Naive thymus-derived CD8-positive, alpha-beta T cell (primary cell): ENCODE results near the gene SLC25A21. TPM values are rescaled to one million over a fixed set of nuclear protein-coding genes. Genes with fewer than 3 reads are reported as not detected.

Experiments
- ATAC-seq, 2 donors: fragments of 150-1000 bp; cut with Tn5 transposase in 1 of 2; sonication (Bioruptor Pico), chemical (Tn5 transposase) in 1 of 2; 1 replicate in 1 of 2; 2 replicates in 1 of 2; pipeline ENCODE4 v1.10.0; 2021; ENCODE audit warnings: mild to moderate bottlenecking in 2 of 2, moderate library complexity in 2 of 2
- POLR2A ChIA-PET: fragments of 350-600 bp; sonication (Branson Sonifier 250); formaldehyde crosslinking; loops from one replicate; lab custom pipeline; 2021; ENCODE audit warnings: antibody characterized with exemption; lab: Charles Lee
- DNase-seq, 10 donors: peaks; one replicate each; pipeline versions ENCODE4 v3.0.0 to v3.0.0-alpha.2; 2020 to 2022
- H3K27ac Mint-ChIP-seq, 10 donors: one replicate each; pipeline ENCODE4 v1.8.0; 2020 to 2022; ENCODE audit warnings: mild to moderate bottlenecking in 10 of 10, mixed read lengths in 10 of 10, moderate library complexity in 4 of 10, inconsistent platforms in 1 of 10
- H3K27me3 Mint-ChIP-seq, 5 donors: one replicate each; pipeline ENCODE4 v1.8.0; 2021 to 2022; ENCODE audit warnings: mixed read lengths in 5 of 5
- H3K36me3 Mint-ChIP-seq, 3 donors: one replicate each; pipeline ENCODE4 v1.8.0; 2020 to 2022; ENCODE audit warnings: mixed read lengths in 3 of 3, mild to moderate bottlenecking in 2 of 3, inconsistent platforms in 1 of 3
- H3K4me1 Mint-ChIP-seq, 4 donors: one replicate each; pipeline ENCODE4 v1.8.0; 2021 to 2022; ENCODE audit warnings: mixed read lengths in 4 of 4
- H3K4me3 Mint-ChIP-seq, 10 donors: one replicate each; pipeline ENCODE4 v1.8.0; 2020 to 2022; ENCODE audit warnings: mild to moderate bottlenecking in 10 of 10, mixed read lengths in 10 of 10, moderate library complexity in 6 of 10, inconsistent platforms in 1 of 10
- H3K9me3 Mint-ChIP-seq, 9 donors: one replicate each; pipeline ENCODE4 v1.8.0; 2020 to 2022; ENCODE audit warnings: mixed read lengths in 9 of 9, mild to moderate bottlenecking in 3 of 9, inconsistent platforms in 1 of 9, moderate library complexity in 1 of 9
- polyA plus RNA-seq, 3 donors: library from polyadenylated mRNA; unstranded; fragments of 300-500 nt; fragmentation: Illumina TruSeq; gene quantifications; one replicate each; pipeline ENCODE4 v1.2.3, GENCODE V29; 2021
- total RNA-seq, 8 experiments: library from RNA in 2 of 8; stranded (reverse) in 2 of 8; gene quantifications; one replicate each; pipeline ENCODE4 v1.2.3 and lab custom pipeline; 2021 to 2026

SLC25A21 gene
- total and polyA plus RNA-seq, 5 experiments from 2014 or later, result not detected

DNA sequence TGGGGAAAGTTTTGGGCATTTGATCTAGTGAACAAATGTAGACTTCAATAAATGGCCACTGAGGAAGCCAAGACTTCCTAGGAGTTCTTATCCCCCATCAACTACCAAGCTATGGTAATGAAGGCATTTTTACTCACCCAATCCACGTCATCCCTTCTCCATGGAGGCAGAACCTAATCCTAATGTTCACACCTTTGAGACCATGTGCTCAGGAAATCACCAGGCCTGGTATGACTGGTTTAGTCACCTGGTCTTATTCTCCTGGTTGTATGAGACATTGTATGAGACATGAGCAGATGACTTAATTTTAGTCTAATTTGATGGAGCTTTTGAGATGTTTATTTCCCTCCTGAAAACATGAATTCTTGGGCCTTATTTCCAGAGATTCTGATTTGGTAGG is 422.2 kb downstream of the SLC25A21 start:
- peaks cover 0 to 4% (median 0%) of the 10 kb centered on the region in 3 donors for H3K36me3 Mint-ChIP-seq
- ATAC-seq, result no peak
- POLR2A ChIA-PET, result no interaction called here
- H3K27me3 Mint-ChIP-seq, result peaks cover 4 to 21% (median 7%) of the 10 kb centered on the region in 5 donors
- peaks cover 2 to 29% (median 16%) of the 10 kb centered on the region in 9 donors for H3K9me3 Mint-ChIP-seq
- H3K4me1 Mint-ChIP-seq, result peaks cover 0 to 2% (median 0%) of the 10 kb centered on the region in 4 donors
- H3K4me3 Mint-ChIP-seq, result no peak overlapping the region
- no peak overlapping the region for H3K27ac Mint-ChIP-seq
- DNase-seq, result no peak

- DNase-seq (no peak), ATAC-seq (no peak)
- peaks cover 4 to 21% (median 7%) of the 10 kb centered on the region in 5 donors for H3K27me3 Mint-ChIP-seq
- no peak overlapping the region for H3K4me3 Mint-ChIP-seq
- peaks cover 6 to 33% (median 21%) of the 10 kb centered on the region in 9 donors for H3K9me3 Mint-ChIP-seq
- no peak overlapping the region for H3K27ac Mint-ChIP-seq
- H3K36me3 Mint-ChIP-seq, result peaks cover 0 to 6% (median 0%) of the 10 kb centered on the region in 3 donors
- peaks cover 0 to 1% (median 0%) of the 10 kb centered on the region in 4 donors for H3K4me1 Mint-ChIP-seq
- POLR2A ChIA-PET, result no interaction called here
Measured at GRCh38 chr14:36748610-36749213, 423.7 kb downstream of the SLC25A21 start.

DNA sequence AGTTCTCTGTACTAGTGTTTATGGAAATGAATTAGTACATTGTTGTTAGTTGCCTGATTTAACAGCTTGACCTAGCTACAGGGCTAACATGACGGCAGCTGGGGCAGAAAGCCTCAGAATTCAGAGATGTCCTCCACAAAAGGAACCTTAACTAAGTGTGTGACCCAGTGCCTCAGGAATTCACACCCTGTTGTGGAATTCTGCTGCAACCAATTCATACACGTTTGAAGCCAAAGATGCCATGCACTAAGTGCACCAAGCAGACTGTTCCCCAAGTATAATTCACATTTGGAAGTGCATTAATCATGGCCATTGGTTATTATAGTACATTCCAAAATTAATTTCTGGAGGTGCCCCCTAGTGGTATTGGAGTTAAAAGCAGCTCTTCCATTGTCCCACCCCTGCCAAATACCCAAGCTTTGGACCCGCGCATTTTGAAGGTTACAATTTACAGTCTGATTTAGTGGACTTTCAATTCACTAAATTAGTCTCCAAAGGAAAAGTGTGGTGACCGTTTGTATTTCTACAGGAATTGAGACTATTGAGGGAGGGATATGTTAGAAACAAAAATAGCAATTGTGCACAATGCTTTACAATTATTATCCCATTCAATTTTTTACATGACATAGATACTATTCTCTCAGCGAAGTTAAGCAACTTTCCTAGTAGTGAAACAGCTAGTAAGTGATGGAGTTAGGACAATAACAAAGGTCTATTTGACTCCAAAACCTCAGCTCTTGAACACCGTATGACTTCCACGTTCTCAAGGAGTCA is 424.8 kb downstream of the SLC25A21 start:
- Mint-ChIP-seq H3K27ac (no peak overlapping the region), H3K27me3 (peaks cover 4 to 21% (median 7%) of the 10 kb centered on the region in 5 donors), H3K36me3 (peaks cover 0 to 3% (median 0%) of the 10 kb centered on the region in 3 donors), H3K4me1 (no peaks in the 10 kb centered on the region), H3K9me3 (peaks cover under 1 to 30% (median 19%) of the 10 kb centered on the region in 9 donors), H3K4me3 (no peak overlapping the region)
- ATAC-seq, result no peak
- POLR2A ChIA-PET, result no interaction called here
- no peak for DNase-seq

- no peak for ATAC-seq
- Mint-ChIP-seq H3K4me1 (no peaks in the 10 kb centered on the region), H3K4me3 (no peak overlapping the region), H3K9me3 (peaks cover 0 to 28% (median 17%) of the 10 kb centered on the region in 9 donors), H3K27ac (no peak overlapping the region), H3K36me3 (peaks cover 0 to 3% (median 0%) of the 10 kb centered on the region in 3 donors), H3K27me3 (peaks cover 4 to 21% (median 7%) of the 10 kb centered on the region in 5 donors)
- POLR2A ChIA-PET, result no interaction called here
- DNase-seq, result no peak
Measured at GRCh38 chr14:36746872-36747271, 425.5 kb downstream of the SLC25A21 start.

DNA sequence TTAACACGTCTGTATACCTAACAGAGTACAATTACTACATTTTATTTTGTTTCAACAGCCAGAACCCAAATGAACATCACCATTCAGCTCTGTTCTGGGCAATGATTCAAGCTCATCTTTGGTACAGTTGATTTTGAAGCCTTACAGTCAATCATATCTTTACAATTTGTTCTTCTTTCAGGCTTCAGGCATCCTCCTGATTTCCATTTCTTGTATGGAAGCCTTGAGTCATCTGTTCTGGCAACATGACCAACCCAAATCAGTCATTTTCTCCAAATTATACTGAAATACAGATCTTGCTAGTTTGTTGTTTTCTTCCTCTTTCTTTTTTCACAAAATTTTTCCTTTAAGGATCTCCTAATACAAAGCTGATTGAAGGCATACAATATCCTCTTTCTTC is 430.5 kb downstream of the SLC25A21 start:
- Mint-ChIP-seq H3K27ac (no peak overlapping the region), H3K4me3 (no peak overlapping the region), H3K4me1 (no peaks in the 10 kb centered on the region), H3K36me3 (peaks cover 0 to 3% (median 0%) of the 10 kb centered on the region in 3 donors), H3K27me3 (peaks cover 0 to 2% (median 0%) of the 10 kb centered on the region in 5 donors), H3K9me3 (peaks cover 0 to 25% (median 11%) of the 10 kb centered on the region in 9 donors)
- no peak for DNase-seq
- POLR2A ChIA-PET, result no interaction called here
- no peak for ATAC-seq

GRCh38 chr14:36738269-36738668 is 434.1 kb downstream of the SLC25A21 start:
- Mint-ChIP-seq H3K27me3 (peaks cover 0 to 2% (median 0%) of the 10 kb centered on the region in 5 donors), H3K36me3 (no peaks in the 10 kb centered on the region), H3K27ac (no peak overlapping the region), H3K9me3 (peaks cover 0 to 5% (median 0%) of the 10 kb centered on the region in 9 donors), H3K4me3 (no peak overlapping the region), H3K4me1 (no peaks in the 10 kb centered on the region)
- POLR2A ChIA-PET, result no interaction called here
- no peak for DNase-seq
- no peak for ATAC-seq

DNA sequence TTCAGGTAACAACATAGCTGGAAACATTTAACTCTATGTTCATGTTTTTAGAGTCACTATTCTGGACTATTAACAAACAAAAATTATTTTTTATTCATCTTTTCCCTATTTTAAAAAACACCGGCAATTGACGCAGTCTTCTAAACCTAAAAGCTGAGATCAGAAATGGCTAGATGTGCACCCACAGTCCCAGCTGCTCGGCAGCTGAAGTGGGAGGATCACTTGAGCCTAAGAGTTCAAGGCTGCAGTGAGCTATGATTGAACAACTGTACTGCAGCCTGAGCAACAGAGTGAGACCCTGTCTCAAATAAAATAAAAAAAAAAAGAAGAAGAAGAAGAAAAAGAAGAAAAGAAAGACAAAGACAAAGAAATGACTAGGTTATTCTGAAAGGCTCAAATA is 446.3 kb downstream of the SLC25A21 start:
- DNase-seq (no peak), ATAC-seq (no peak)
- Mint-ChIP-seq H3K4me1 (no peaks in the 10 kb centered on the region), H3K36me3 (no peaks in the 10 kb centered on the region), H3K27me3 (peaks cover 0 to 8% (median 0%) of the 10 kb centered on the region in 5 donors), H3K9me3 (peaks cover 0 to 3% (median 0%) of the 10 kb centered on the region in 9 donors), H3K27ac (no peak overlapping the region), H3K4me3 (no peak overlapping the region)
- POLR2A ChIA-PET, result no interaction called here

DNA sequence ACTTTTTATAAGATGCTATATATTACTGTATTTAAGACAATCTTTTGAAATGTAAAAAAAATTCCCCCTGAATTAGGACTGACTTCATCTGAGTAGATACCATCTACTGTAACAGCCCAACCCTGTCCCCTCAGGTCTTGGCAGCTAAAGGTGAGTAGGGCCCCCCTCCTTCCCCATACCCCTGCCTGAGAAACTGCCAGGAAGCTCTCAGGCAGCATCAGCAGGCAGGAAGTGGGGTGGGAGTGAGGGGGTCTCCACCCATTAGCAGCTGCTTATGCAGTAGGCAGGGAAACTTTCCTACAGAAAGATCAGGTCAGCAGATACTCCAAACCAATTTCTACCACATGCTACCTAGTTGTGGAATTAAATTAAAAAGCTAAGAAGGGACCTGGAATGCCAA is 448.2 kb downstream of the SLC25A21 start:
- H3K4me3 Mint-ChIP-seq, result no peak overlapping the region
- no peak for ATAC-seq
- H3K27ac Mint-ChIP-seq, result no peak overlapping the region
- H3K27me3 Mint-ChIP-seq, result peaks cover 0 to 16% (median 3%) of the 10 kb centered on the region in 5 donors
- POLR2A ChIA-PET, result no interaction called here
- H3K36me3 Mint-ChIP-seq, result no peaks in the 10 kb centered on the region
- H3K9me3 Mint-ChIP-seq, result peaks cover 0 to 3% (median 0%) of the 10 kb centered on the region in 9 donors
- H3K4me1 Mint-ChIP-seq, result no peaks in the 10 kb centered on the region
- no peak for DNase-seq

DNA sequence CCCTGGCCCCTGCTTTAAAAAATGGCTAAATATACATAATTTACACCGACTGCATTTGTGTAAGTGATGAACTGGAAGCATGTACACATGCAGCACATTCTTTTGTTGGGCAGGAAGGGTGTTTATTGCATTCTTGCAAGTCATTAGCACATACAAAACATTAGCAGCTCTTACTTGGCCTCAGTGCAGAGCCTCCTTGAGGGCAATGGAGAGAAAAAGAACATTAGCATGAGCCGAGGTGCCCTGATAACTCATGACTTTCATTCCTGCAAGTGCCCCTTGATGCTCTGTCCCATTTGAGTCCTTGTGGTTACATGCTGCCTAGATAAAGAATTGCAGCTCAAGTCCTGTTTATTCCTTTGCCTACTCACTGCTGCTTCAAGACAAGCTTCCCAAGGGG is 448.9 kb downstream of the SLC25A21 start:
- Mint-ChIP-seq H3K36me3 (no peaks in the 10 kb centered on the region), H3K4me3 (no peak overlapping the region), H3K27me3 (peaks cover 0 to 22% (median 3%) of the 10 kb centered on the region in 5 donors), H3K9me3 (peaks cover 0 to 3% (median 0%) of the 10 kb centered on the region in 9 donors), H3K4me1 (no peaks in the 10 kb centered on the region), H3K27ac (no peak overlapping the region)
- POLR2A ChIA-PET, result no interaction called here
- no peak for ATAC-seq
- DNase-seq, result no peak

DNA sequence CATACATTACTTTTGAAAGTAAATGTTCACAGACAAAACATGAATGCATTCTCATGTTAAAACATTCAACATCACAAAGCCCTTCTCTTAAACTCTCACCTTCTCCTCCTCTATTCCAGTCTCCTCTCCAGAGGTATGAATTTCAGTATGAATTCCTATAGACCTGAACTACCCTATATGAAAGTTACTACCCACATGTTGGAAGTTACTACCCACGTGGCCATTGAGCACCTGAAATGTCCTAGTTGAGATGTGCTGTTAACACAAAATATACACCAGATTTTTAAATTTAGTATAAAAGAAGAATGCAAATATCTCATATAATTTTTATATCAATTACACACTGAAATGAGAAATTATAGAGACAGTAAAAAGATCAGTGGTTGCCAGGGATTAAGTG is 450.5 kb downstream of the SLC25A21 start:
- peaks cover 0 to 22% (median 3%) of the 10 kb centered on the region in 5 donors for H3K27me3 Mint-ChIP-seq
- H3K4me3 Mint-ChIP-seq, result no peak overlapping the region
- no peak overlapping the region for H3K27ac Mint-ChIP-seq
- no peaks in the 10 kb centered on the region for H3K36me3 Mint-ChIP-seq
- H3K9me3 Mint-ChIP-seq, result peaks cover 0 to 3% (median 0%) of the 10 kb centered on the region in 9 donors
- DNase-seq (no peak), ATAC-seq (no peak)
- POLR2A ChIA-PET, result no interaction called here
- no peaks in the 10 kb centered on the region for H3K4me1 Mint-ChIP-seq

- ATAC-seq (no peak), DNase-seq (no peak)
- H3K4me3 Mint-ChIP-seq, result no peak overlapping the region
- H3K27me3 Mint-ChIP-seq, result peaks cover 0 to 22% (median 3%) of the 10 kb centered on the region in 5 donors
- H3K9me3 Mint-ChIP-seq, result peaks cover 0 to 3% (median 0%) of the 10 kb centered on the region in 9 donors
- no peaks in the 10 kb centered on the region for H3K4me1 Mint-ChIP-seq
- no peak overlapping the region for H3K27ac Mint-ChIP-seq
- POLR2A ChIA-PET, result no interaction called here
- no peaks in the 10 kb centered on the region for H3K36me3 Mint-ChIP-seq
Measured at GRCh38 chr14:36720657-36721056, 451.7 kb downstream of the SLC25A21 start.

DNA sequence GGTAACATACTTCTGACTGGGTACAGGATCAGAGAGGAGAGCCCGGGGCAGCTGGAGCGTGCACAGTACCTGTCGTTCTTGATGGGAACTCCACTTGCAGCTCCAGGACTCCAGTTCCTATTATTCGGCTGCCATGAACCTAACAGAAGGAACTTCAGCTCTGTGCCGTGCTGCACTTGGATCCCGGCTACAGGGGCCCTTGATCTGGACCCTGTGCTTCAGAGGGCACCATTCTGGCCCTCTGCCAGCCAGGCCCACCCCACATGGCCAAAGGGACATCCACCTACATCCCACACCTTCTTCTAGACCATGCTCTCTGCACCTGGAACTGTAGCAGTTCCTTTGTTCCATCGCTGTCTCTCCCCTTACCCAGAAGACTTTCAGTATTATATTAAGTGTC is 452.6 kb downstream of the SLC25A21 start:
- no peak overlapping the region for H3K27ac Mint-ChIP-seq
- DNase-seq (no peak), ATAC-seq (no peak)
- POLR2A ChIA-PET, result no interaction called here
- H3K4me3 Mint-ChIP-seq, result no peak overlapping the region
- H3K9me3 Mint-ChIP-seq, result peaks cover 0 to 3% (median 0%) of the 10 kb centered on the region in 9 donors
- no peaks in the 10 kb centered on the region for H3K4me1 Mint-ChIP-seq
- peaks cover 0 to 22% (median 3%) of the 10 kb centered on the region in 5 donors for H3K27me3 Mint-ChIP-seq
- H3K36me3 Mint-ChIP-seq, result no peaks in the 10 kb centered on the region

DNA sequence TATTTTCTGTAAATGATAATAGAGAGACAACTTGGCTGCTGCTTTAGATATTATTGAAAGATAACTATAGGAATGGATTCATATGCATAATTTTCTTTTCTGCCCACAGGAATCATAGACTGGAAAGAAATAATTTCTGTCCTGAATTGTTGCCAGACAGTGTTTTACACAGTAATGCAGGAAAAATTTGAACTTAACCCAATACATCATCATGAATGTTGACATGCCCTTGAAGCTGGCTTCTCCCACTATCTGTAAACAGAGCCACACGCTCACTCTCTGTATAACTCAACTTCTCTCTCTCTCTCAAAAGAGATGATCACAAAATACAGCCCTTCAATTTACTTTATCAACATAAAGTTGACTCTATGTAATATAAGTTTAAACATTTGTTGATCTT is 454.2 kb downstream of the SLC25A21 start:
- POLR2A ChIA-PET, result no interaction called here
- peaks cover 0 to 3% (median 0%) of the 10 kb centered on the region in 9 donors for H3K9me3 Mint-ChIP-seq
- H3K36me3 Mint-ChIP-seq, result no peaks in the 10 kb centered on the region
- ATAC-seq (no peak), DNase-seq (no peak)
- no peaks in the 10 kb centered on the region for H3K4me1 Mint-ChIP-seq
- no peak overlapping the region for H3K27ac Mint-ChIP-seq
- H3K27me3 Mint-ChIP-seq, result peaks cover 1 to 21% (median 3%) of the 10 kb centered on the region in 5 donors
- H3K4me3 Mint-ChIP-seq, result no peak overlapping the region
